AG20443 (cell line): ENCODE measurements around the gene LFNG.
"Not testable (repeated sequence)": the region's sequence is repeated elsewhere in the genome, so short reads cannot be mapped to it uniquely, and the experiment has no call there.

ENCODE experiments used
- DNase-seq: peaks from one replicate; pipeline ENCODE4 v3.0.0; 2012; ENCODE audit warnings: low spot score, mixed read lengths

LFNG gene

DNA sequence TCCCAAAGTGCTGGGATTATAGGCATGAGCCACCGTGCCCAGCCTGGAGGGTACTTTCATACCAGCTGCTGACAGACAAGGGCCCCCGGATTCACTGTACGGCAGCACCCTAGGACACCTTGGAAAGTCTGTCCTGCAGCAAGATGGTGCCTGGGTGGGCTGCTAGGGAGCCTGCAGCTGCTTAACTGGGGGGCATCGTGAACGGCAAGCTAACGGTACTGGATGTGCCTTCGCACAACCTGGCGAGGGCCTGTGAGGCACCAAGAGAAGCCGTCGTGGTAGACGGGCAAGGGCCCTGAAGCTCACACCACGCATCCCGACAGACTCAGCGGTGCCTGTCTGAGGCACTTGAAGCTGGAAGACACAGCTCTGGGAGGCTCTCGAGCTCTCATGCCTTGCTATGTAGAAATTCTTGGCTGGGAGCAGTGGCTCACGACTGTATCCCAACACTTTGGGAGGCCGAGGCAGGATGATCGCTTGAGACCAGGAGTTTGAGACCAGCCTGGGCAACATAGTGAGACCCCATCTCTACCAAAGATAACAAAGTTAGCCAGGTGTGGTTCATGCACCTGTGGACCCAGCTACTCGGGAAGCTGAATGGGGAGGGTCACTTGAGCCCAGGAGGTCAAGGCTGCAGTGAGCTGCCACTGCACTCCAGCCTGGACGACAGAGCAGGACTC lies 26.3 kb downstream of the LFNG start:
- no peak for DNase-seq

DNA sequence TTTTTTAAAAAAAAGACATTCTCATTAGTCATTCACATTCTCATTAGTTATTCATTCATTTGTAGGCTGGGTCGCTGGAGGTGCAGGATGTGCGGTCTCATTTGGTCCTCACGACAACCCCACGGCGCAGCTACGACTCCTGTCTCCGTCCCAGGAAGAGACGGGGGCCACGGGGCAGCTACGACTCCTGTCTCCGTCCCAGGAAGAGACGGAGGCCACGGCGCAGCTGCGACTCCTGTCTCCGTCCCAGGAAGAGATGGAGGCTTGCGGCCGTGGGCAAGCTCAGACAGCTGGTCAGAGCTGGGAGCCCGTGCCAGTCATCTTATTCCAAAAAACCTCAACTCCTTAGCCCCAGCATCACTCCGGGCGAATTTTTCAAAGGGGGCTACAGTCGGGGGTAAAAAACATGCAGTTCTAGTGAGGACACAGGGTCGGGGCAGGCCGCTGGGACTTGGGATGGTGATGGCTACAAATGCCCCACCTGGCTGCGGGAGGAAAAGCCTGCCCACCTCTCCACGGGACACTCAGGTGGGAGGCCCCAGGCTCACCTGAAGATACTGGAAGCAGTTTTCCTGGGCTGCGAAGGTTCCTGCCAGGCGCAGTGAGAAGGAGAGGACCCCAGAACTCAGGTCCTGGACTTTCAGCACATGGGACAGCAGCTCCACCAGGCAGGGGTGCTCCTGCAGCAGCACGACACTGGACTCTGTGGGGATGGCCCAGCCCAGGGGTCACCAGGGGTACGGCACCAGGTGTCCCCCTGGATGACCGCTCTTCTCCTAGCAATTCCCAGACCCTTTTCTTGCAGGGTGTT lies 27.4 kb downstream of the LFNG start:
- DNase-seq = no peak

DNA sequence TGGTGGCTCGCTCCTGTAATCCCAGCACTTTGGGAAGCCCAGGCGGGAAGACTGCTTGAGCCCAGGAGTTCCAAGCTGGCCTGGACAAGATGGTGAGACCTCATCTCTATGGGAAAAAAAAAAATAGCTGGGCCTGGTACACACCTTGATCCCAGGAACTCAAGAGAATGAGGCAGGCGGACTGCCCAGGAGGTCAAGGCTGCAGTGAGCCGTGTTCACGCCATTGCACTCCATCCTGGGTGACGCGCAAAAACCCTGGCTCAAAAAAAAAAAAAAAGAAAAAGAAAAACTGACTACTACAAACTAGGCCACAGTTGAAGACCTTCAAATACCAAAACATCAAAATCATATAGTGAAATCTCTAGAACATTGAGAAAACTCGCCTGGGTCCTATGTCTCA lies 31.8 kb downstream of the LFNG start:
- DNase-seq = no peak

- DNase-seq = no peak
Measured at GRCh38 chr7:2553108-2553507, 33.5 kb downstream of the LFNG start.

DNA sequence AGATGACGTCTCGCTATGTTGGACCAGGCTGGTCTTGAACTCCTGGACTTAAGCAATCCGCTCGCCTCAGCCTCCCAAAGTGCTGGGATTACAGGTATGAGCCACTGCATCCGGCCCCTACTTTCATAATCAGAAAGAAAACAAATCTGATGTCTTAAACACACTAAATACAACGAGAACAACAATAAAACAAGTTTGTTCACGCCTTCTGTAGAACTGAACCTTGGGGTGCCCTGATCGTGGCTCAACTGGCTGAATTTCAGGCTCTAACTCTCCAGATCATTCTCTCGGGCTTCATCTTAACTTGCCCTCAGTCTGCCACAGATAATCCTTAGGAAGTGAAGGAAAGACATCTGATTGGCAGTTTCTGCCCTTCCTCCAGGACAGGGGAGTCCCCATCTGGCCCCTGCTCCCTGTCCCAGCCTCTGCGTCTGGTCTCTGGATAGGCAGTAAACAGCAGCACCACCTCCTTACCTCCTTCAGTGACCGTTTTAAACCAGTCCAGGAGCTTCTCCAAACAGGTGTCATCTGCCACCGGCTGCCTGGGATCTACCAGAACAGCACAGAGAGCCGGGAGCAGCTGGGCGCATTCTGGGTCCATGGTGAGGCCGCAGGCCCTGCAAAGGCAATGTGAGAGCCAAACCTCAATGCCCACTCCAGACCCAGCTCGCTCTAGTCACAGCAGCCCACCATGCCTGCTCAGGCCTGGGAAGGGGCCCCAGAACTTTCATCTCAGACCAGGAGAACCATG lies 34.4 kb downstream of the LFNG start:
- DNase-seq = no peak

DNA sequence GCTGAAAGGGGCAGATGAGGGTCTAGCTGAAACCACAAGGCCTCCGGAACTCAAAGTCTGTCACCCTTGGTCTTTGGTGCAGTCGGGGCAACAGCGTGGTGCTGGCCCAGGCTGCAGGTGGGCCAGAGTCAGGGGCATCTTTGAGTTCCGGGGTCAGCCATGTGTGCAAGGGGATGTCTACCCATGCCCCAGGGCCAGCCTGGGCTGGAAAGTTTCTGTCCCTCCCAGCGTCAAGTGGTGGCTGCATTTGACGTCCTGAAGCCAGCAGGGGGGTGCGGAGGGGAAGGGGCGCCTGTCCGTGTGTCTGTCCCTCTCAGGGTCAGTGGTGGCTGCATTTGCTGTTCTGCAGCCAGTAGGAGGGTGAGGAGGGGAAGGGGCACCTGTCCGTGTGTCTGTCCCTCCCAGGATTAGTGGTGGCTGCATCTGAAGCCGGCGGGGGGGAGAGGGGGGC lies 35.1 kb downstream of the LFNG start:
- no peak for DNase-seq

DNA sequence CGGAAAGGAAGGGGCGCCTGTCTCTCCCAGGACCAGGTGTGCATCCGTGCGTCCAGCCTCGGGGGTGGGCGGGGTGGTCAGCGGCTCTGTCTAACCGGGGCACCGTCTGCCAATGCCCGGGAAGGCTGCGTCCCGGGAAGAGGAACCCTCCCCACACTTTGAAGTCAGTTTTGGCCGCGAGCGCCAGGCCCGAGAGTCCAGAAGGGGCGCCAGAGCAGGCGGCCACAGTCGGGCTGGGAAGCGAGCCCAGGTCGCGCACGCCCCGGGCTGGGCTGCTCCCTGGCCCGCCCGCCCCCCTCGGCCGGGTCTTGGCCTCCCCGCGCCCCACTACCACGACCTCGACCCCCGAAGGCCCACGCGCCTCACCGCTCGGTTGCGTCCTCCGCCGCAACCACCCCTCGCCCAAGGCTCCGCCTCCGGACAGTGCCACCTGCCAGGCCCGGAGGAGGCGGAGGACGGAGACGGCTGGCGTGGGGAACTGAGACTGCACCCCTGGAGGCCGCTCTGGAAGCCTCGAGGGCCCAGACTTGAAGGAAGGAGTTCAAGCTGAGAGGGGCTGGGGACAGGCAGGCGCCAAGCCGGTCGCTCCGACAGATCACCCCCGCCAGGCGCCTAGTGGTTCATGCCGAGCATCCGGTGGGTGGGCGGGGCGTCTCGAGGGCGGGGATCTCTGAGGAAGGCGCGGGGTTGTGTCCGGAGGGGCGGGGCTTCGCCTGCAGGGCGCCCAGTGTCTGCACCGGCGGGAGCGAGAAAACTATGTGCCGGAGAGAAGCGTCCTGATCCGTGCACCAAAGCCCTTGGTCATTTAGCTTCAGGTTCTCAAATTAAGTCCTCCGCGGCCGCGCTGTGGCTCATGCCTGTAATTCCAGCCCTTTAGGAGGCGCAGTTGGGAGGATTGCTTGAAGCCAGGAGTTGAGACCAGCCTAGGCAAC lies 35.8 kb downstream of the LFNG start, which contains the start of gene BRAT1:
Gene BRAT1, minus strand, starts transcription at position 404 of the 932 bp plus-strand sequence. CDS start 1,093 bp downstream, outside the sequence.
- DNase-seq = peak; percentile 99

DNA sequence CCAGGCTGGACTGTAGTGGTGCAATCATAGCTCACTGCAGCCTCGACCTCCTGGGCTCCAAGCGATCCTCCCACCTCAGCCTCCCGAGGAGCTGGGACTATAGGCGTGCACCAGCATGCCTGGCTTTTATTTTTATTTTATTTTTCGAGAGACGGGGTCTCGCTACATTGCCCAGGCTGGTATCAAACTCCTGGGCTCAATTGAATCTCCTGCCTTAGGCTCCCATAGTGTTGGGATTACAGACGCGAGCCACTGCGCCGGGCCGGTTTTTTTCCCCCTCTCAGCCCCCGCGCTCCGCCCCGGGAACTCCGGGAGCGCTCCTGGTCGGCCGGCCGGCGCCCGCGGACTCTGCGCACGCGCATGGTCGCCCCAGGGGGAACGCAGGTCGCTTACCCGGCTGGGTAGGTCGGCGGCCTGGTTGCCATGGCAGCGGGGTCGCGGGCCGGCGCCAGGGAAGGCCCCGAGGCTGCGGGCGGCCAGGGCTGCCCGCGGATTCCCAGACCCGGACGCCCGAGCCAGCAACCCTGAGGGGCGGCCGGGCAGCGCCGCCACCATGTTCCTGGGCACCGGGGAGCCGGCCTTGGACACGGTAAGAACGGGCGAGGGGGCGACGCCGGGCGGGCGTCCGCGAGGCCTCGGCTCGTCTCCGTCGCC lies 39.2 kb downstream of the LFNG start, which contains the start of gene IQCE:
Gene IQCE, plus strand, starts transcription at position 351 of the 654 bp plus-strand sequence. Its CDS starts 203 bp downstream, at position 554.
- DNase-seq = peak; percentile 98

DNA sequence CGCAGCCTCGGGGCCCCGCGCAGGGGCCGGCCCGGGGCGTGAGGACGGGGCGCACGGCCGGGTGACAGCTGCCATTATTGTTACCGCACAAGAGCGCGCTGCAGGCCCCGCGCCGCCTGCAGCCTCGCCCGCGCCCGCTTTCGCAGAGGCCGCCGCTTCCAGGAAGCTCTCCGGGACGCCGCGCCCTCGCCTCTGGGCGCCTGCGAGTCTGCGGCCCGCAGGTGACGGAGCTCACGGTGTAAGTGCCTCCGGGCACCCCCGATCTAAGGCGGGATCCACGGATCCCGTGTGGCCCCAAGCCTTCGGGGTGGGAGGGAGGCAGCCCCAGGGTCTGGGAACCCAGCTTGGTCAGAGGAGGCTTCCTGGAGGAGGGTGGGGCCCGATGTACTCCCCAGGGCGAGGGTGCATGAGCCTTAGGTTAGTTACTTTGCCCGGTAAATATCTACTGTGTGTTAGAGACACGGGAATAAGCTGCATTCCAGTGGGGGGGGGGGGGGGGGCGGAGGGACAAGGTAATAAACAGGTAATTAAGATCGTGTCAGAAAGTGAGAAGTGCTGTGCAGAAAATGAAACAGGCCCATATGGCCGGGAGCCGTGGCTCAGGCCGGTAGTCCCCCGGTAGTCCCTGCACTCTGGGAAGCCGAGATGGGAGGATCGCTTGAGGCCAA lies 39.8 kb downstream of the LFNG start:
- peak; percentile 31 for DNase-seq

GRCh38 chr7:2563955-2564354 lies 44.4 kb downstream of the LFNG start:
- DNase-seq = not testable (repeated sequence)

DNA sequence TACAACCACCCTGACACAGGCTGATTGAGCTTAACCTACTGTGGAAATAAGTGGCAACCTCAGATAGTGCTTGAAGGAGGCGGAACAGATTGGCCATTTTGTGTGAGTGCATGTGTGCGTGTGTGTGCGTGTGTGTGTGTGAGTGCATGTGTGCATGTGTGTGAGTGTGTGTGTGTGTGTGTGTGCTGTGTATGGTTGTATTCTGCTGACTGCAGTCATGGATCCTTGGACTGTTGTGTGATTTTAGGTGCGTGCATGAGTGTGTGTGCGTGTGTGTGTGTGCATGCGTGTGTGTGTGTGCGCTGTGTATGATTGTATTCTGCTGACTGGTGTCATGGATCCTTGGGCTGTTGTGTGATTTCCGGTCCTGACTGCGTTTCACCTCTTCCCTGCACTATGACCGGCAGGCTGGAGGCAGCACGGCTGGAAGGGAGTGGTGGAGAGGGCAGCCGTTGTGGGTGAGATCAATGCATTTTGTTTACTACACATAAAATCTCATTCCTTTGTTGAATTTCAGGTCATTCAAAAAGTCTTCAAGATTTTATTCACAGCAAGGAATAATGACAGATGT lies 45.5 kb downstream of the LFNG start:
- no peak for DNase-seq

- DNase-seq = no peak
Measured at GRCh38 chr7:2566348-2566889, 46.8 kb downstream of the LFNG start.

DNA sequence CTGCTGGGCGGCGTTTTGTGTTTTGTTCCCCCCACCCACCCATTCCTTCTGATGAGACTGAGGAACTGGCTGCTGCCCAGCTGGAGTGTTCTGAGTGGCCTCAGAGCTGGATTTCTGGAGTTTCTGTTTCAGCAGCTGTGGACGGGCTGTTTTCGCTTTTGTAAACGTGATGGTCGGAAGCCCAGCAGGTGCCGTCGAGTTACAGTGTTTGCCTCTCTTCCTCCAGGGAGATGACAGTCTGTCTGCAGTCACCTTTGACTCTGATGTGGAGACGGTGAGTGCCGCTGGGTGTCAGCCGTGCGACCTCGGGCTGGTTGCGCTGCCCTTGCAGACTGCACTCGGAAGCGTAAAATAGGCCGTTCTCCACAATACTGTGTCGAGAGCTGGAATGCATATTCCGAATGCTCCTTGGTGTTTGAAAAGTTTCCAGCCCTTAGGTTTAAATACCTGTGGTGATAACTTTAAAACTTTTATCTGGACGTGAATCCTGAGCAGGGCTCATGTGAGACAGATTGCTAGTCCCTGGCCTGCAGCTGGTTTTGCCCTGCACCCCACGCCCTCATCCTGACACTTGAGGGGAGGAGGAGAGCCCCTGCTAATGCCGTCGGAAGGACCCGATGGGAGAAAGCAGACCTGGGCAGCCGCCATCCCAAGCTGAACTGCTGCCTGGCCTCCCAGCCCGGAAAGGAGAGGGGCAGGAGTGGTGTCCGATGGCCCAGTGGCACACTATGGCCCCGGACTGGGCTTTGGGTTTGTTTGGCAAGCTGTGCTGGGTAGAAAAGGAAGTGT lies 47.5 kb downstream of the LFNG start:
- no peak for DNase-seq

DNA sequence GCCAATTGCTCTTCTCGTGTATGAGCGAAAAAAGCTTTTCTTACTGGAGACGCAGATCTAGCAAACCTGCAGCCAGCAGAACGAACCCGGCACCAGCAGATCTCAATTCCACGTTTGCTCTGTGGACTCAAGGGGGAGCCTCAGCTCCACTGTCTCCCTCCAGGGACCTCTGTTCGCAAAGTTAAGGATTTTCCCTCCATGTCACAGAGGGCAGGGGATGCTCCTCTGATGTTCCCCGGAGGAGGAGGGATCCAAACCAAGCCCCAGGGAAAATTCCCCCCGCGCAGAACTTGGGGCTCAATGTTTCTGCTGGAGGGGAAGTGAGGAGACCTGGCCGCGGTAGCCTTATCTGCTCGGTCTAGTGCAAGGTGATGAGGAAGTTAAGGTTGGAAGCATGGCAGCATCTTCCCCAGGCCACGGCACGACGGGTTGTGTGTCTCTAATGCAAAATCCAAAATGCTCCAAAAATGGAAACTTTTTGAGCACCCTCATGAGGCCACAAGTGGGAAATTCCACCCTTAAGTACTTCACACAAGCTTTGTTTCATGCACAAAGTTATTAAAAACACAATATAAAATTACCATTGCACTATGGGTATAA lies 48.2 kb downstream of the LFNG start:
- peak; percentile 63 for DNase-seq

DNA sequence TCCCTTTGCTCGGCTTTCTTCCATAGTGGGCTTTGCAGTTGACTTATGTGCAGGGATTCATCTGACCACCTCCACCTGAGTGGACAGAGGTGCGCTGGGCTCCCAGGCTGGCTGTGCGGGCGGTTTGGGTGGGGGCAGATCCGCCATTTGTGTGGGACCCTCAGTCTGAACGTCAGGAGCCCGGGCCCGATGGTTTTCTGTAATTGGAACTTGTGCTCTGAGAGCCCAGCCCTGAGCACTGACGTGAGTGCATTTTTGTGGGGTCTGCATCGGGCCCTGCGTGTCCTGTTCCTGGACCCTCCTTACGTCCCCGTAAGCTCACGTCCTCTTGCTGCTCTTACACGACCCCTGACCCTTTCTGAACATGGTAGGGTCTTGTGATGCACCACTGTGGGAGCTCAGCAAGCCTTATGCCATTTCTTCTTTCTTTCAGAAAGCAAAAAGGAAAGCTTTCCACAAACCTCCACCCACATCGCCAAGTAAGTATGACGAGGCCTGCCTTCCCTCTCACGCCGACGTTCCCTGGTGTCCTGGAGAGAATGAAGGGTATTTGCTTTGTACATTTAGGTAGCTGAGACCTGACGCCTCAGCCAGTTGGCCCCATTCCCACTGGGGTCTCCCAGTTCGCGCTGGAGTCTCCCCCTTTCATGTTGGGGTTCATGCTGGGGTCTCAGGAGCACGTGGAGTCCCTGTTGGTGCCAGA lies 49.1 kb downstream of the LFNG start:
- DNase-seq = no peak

GRCh38 chr7:2569421-2569820 lies 49.8 kb downstream of the LFNG start:
- DNase-seq = no peak

GRCh38 chr7:2570021-2570420 lies 50.4 kb downstream of the LFNG start:
- DNase-seq = no peak

DNA sequence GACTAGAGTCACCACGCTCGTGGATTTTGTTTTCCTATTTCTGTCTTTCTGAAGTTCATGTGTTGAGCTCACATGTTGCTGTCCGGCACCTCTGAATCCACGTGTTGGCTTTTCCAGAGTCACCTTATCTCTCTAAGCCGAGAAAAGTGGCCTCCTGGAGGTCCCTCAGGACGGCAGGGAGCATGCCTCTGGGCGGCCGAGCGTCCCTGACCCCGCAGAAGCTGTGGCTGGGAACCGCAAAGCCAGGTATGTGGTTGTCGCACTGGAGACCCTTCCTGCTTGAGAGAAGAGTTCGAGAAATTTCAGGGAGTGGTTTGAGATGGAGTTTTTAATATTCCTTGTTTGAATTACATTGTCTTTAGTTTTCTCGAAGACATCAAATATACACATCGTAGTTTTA lies 51.8 kb downstream of the LFNG start:
- DNase-seq = no peak
